Measurements from ENCODE around the gene MALAT1.

The MALAT1 gene

DNA sequence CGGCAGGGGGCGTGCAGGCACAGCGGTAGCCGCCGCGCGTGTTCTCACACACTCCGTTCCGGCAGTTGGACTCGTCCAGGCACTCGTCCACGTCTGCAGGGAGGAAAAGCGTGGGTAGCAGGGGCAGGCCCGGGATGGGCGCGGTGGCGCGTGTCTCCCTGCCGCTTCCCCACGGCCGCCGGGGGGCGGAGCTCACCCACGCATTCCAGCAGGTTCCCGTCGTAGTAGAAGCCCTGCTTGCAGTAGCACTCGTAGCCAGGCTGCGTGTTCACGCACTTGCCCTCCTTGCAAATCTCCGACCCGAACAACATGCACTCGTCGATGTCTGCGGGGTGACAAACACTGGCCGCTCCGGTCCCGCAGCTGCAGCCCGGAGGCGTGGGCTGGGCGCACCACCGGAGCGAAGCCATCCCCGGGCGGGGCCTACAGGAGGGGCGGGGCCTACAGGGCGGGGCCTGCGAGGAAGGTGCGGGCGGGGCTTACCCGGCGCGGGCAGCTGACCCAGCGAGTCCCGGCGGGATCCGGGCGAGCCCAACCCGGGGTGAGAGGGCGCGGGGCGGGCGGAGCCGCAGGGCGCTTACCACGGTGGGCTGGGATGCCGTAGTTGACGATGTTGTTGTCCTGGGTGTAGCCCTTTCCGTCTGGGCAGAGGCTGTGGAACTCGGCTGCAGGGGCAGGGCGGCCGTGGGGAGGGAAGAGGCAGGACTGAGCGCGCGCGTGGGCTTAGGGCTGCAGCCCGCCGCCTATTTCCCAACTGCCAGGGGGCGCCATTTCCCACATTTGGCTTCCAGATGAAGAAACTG is 41.6 kb downstream of the MALAT1 start:
- DNase-seq, result no peak

DNA sequence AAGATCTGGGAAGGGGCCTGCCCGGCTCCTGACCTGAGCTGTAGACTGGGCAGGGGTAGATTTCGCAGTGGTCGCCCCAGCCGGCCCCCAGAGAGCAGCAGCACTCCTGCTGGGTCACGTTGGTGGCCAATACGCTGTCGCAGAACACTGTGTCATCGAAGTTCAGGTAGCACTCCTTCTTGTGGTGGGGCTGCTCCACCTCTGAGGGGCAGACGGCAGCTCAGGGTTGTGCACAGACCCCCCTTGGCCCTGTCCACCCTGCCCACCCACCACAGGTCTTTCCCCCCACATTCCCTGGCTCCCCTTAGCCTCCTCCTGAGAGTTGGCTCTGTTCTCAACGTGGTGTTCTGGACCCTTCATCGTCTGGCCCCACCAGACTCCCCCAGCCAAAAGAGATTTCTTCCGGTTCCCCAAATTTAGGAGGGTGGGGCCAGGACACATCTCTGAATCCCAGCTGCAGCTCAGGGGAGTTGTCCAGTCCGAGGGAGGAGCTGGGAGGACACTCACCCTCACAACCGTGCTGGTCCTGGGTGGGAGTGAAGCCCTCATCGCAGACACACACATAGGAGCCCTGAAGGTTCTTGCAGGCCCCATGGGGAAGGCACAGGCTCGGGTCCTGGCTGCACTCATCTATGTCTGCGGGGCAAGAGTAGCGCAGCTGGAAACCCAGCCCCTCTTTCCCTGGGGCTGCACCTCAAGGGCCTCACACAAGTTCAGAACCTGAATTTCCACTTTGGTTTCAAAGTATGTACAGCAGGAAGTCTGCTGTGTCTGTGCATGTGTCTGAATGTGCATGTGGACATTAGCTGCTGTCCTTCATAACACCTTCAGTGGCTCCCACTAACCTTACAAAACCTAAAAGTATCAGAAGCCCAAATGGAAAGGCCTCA is 42.5 kb downstream of the MALAT1 start:
- no peak for DNase-seq

DNA sequence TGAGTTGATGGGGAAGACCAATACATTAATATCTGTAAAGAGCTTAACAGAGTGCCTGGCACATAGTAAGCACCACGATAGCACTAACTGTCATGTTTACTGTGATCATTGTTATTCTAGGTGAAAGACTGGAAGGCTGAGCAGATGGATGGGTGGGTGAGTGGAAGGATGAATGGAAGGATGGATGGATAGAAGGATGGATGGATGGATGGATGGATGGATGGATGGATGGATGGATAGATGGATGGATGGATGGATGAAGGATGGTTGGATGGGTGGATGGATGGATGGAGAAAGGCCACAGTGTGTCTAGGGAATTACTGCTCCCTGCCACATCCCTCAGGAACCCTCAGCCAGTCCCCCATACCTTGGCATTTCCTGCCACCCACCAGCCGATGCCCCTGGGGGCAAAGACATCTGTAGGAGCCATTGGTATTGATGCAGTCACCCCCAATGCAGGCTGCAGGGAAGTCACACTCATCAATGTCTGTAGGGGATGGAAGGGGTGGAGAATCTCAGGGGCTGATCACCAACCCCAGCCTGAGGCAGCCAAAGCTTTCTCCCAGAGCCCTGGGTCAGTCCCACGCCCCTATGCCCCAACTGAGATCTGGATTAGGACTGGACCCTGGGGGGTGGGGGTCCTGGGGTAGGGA is 44.0 kb downstream of the MALAT1 start:
- no peak for DNase-seq

DNA sequence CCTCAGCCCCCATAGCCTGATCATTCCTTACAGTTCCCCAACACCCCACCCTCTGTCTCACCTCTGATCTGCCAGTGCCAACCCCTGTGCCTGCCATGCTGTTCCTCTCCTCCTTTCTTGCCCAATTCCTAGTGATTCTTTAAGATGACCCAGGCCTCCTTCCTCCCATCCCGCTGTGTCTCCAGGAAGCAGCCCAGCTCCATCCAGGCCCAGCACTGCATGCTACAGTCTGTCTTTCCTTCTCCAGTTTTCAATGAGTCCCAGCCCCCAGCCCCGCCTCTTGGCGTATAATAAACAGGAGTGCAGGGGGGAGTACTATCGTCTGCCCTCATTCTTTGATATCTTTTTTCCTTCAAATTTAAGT is 47.0 kb downstream of the MALAT1 start:
- DNase-seq, result no peak

DNA sequence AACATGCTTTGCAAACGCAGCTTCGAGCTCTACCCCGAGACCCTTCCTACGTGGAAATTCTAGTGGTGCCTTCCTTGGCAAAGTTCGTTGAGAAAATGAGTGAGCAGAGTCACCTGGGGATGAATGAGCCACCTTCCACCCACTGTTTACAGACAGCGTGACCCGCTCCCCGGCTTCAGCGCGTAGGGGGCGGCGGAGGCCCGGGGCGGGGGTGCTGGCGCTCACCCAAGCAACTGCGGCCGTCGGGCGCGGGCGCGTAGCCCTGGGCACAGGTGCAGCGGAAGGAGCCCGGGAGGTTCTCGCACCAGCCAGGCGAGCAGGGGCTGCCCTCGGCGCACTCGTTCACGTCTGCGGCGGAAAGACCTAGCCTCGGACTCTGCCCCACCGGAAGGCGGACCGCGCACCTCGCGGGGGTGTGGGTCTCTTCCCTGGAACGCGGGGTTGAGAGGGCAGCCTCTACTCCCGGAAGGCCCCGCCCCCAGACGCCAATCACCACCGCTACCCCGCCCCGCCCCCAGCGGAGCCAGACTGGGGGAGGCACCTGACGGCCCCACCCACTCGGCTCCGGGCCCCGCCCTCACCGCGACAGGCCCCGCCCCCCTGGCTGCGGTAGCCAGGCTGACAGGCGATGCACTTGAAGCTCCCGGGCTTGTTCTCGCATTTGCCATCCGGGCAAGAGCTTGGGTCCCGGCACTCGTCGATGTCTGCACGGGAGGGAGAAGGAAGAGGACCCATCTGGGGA is 47.5 kb downstream of the MALAT1 start:
- peak; percentile 40 for DNase-seq

DNA sequence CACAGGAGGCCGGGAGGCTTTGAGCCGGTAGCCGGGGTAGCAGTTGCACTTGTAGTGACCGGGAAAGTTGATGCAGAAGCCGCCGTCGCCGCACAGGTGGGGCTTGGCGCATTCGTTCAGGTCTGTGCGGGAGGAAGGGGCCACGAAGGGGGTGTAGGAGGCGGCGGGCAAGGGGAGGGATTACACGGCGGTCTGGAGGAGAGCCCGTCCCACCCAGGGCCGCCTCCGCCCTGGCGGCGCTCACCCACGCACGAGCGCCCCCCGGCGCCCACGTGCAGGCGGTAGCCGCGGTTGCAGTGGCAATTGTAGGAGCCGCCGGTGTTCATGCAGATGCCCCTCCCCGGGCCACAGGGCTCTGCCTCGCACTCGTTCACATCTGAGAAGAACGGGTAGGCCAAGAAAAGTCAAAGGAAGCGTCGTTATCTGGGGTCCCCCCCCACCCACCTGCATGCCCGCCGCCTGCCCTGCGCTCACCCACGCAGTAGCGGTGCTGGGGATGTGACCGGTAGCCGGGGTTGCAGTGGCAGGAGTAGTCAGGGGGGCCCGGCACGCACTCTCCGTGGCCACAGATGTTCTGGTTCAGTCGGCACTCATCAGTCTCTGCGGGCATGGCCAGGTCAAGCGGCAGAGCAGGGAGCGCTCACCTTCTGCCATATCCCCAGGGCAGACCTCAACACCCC is 48.7 kb downstream of the MALAT1 start:
- no peak for DNase-seq

DNA sequence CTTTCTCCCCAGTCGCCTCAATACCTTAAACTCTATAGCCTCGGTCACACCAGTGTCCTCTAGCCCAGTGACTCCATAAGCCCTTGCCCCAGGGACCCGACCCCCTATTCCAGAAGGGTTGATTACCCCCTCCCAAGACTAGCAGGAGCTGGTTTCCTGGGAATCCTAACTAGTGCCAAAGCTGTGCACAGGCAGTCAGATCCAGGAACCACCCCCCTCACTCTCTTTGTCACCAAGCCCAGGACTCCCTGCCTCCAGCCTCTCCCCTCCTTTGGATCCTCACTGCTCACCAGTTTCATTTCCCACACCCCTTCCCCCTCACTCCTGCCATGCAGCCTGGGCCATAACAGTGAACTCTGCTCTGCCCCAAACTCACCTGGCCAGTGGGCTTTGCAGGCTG is 49.5 kb downstream of the MALAT1 start:
- DNase-seq, result no peak

DNA sequence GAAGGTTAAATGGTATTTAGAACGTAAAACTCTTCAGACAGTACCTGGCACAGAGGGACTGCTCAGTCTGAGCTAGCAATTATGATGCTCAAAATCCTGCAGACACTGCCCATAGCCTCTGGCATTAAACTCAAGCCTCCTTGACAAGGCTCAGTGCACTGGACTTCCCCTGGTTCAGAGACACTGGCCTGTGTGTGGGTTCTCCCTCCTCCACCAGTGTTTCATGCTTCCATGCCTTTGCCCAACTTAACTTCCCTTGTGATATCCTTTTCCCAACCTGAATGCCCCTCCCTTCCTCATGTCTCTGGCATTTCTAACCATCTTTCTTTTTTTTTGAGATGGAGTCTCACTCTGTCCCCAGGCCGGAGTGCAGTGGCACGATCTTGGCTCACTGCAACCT is 50.3 kb downstream of the MALAT1 start:
- no peak for DNase-seq

DNA sequence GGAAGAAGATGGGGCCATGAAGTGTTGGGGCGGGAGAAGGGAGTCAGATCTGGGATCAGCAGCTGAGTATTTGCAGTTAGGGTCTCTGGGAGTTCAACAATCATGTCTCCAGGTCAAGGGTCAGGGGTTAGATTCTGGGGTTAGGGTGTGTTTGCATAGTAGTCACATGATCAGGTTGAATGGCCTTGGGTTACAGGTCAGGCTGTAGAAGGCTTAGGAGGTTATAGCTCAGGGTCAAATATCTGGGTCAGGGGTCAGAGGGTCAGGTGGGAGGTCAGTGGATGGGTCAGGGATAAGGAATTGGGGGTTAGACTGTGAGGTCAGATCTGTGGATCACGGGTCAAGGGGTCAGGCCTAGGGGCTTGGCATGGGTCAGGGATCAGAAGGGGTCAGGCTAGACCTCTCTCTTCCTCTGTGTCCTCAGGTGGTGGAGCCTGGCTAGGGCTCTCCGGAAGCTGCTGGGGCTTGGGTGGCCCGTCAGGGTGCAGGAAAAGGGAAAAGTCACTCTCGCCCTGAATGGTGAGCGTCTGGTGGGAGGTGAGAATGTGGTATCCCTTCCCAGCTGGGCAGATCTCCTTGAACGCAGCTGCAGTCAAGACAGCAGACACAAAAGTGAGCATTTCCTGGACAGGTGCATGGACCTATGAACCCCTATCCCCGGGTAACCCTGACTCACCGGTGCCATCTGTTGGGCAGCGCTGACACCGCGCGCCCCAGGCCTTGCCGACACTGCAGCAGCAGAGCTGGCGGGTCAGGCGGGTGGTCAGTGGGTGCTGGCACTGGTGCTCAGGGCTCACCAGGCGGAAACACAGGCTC is 52.9 kb downstream of the MALAT1 start:
- DNase-seq, result peak; percentile 33

DNA sequence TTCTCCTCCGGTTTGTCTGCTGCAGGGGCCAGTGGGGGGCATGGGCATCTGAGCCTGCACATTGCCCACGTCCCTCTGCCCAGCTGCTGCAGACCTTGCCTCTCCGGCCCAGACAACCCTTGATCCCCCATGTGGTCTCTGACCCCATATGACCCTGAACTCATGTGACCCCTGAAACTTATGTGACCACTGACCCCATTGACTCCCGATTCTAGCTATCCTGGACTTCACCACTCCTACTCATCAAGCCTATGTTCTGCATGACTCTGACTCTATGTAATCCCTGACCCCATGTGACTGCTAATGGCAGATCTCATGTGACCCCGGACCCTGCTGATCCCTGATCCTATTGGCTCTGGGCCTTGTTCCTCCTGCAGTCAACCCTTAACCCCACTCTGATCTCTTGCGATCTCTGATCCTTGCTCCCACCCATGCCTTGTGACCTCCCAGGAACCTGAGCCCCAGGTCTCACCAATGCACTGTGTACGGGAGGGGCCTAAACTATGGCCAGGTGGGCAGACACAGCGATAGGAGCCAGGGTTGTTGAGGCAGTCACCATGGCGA is 53.6 kb downstream of the MALAT1 start:
- DNase-seq, result no peak

DNA sequence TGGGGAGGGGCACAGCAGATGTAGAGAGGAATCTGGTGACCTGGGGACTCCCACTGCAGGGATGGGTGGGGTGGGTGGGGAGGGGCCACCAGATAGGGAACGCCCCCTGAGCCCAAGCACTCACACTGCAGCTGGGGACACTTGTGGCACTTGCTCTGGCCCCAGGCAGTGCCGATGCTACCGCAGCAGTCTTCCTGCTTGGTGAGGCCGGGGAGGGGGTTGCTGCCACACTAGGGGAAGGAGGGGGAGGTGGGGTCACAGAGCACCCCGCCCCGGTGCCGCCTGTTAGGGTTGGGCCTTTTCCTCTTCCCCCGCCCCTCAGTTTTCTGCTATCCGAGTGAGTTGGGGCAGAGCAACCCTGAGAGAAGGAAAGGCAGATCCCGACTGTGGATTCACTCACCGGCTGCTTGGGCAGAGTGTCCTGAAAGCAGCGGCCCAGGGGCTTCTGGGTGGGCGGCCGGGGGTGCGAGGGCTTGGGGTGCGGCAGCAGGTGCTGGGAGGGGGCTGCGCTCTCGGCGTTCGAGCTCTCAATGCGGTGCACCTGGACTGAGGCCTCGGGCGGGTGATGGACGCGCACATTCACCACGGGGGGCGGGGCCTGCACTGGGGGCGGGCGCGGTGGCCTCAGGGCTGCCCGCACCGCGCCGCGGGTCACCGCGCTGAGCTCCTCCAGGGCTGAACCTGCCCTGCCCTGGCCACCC is 54.6 kb downstream of the MALAT1 start:
- peak; percentile 27 for DNase-seq

DNA sequence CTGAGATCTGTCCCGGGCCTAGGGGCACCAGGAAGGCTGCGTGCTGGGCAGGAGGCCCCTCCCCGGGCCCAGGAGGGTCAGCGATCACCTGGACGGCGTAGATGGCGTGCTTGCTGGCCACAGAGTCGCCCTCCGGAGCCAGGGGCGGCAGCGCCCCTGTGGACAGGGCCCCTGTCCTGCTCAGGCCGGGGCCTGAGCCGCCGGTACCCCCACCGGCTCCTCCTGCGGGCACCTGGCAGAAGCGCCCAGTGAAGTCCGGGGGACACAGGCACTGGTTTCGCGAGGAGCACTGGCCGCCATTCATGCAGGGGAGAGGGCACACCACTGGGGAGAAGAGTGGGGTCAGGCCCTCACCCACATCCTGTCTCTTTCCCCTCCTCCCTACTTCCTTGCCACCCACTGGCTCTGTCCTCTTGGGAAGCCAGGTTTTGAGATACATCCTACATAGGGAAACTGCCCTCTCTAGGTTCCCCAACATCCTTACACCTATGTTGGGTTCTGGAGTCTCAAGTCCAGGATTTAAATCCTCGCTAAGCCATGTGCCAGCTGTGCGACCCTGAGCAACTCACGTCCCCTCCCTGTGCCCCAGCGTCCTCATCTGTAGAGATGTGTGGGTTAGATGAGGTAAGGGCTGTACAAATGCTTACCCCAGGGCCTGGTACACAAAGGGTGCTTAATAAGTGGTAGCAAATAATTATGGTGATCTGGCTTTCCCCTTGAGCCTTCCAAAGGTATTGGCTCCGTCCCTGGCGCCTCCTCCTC is 55.4 kb downstream of the MALAT1 start:
- DNase-seq, result no peak

DNA sequence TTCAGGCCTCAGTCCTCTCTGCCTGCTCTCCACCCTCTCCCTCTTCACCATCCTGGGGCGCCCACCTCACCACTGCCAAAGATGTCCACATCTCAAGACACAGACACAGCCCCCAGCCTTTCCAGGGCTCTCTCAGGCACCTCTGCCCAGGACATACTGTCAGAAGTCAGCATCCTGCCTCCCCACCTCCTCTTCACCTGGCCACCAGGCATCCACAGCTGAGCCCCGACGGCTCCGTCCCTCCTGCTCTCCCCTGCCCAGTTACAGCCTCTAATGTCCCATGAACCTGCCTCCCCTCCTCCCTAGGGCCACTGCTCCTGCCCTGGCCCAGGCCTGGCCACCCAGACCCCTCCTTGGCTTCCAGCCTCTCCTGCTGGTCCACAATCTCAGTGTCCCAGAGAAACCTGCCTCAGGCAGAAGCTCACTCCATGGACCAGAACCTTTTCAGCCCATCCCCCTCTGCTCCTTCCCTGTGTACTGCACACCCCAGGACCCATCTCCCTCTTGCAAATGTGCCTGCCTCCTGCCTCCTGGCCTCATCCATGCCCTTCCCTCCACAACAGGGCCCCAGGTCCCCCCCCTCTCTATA is 56.1 kb downstream of the MALAT1 start:
- no peak for DNase-seq

DNA sequence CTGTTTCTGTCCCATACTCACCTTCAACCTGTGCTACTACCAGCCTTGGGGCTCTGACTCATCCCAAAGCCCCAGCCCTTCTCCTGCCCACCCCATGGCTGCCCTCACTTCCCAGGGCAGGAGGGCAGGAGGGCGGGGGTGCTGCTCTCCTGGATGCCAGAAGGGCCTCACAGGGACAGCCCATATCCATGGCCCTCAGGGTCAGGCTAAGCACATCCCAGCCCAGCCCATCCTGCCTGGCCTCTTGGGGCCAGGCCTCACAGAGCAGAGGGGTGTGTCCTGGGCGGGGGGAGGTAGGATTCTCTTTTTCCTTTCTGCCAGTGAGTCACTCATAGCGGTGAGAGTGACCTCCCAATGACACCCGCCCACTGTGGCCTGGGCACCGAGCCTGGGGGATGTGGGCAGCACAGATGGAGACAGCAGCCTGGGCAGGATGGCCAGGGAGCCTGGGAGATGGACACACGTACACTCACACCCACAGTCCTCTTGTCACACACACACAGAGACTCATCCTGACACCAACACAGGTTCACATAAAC is 56.9 kb downstream of the MALAT1 start:
- no peak for DNase-seq
